Glutamatergic neuron (in vitro differentiated cells): ENCODE results near the gene JAML. TPM values are rescaled to one million over a fixed set of nuclear protein-coding genes. Genes with fewer than 3 reads are reported as not detected.

ENCODE experiments used
- DNase-seq: peaks from one replicate; pipeline ENCODE4 v3.0.0; 2022
- H3K27ac Mint-ChIP-seq: one replicate; pipeline ENCODE4 v1.8.0; 2020; ENCODE audit warnings: mild to moderate bottlenecking, mixed read lengths, inconsistent platforms; ENCODE audit not compliant: unreplicated experiment
- H3K27me3 Mint-ChIP-seq: one replicate; pipeline ENCODE4 v1.8.0; 2020; ENCODE audit warnings: mild to moderate bottlenecking, moderate library complexity, mixed read lengths, inconsistent platforms; ENCODE audit not compliant: unreplicated experiment
- H3K36me3 Mint-ChIP-seq: one replicate; pipeline ENCODE4 v1.8.0; 2020; ENCODE audit warnings: mild to moderate bottlenecking, mixed read lengths, inconsistent platforms; ENCODE audit not compliant: unreplicated experiment
- H3K4me1 Mint-ChIP-seq: one replicate; pipeline ENCODE4 v1.8.0; 2020; ENCODE audit warnings: mild to moderate bottlenecking, low read depth, mixed read lengths, inconsistent platforms; ENCODE audit not compliant: unreplicated experiment
- H3K4me3 Mint-ChIP-seq: one replicate; pipeline ENCODE4 v1.8.0; 2020; ENCODE audit warnings: mild to moderate bottlenecking, mixed read lengths, inconsistent platforms; ENCODE audit not compliant: unreplicated experiment
- H3K9me3 Mint-ChIP-seq: one replicate; pipeline ENCODE4 v1.8.0; 2020; ENCODE audit warnings: mild to moderate bottlenecking, moderate library complexity, mixed read lengths, inconsistent platforms; ENCODE audit not compliant: unreplicated experiment
- CTCF ChIP-seq: fragments of 200-600 bp; sonication (generic); IDR thresholded peaks from one replicate; pipeline ENCODE4 v1.5.0; 2021; ENCODE audit not compliant: partially characterized antibody, unreplicated experiment
- total RNA-seq: library from RNA; stranded (reverse); fragmentation: NEBNext Ultra II Directional; extraction: Animal tissue kit (Norgen Biotek cat#: 25700); gene quantifications from one replicate; pipeline ENCODE4 v1.2.1, GENCODE V29; 2021; ENCODE audit not compliant: unreplicated experiment

The JAML gene
- total RNA-seq, 1 donor from 2014 or later: not detected

- Mint-ChIP-seq H3K4me3 (no peak overlapping the region), H3K9me3 (peaks cover 1% of the 10 kb centered on the region), H3K27ac (no peak overlapping the region), H3K27me3 (peaks cover 1% of the 10 kb centered on the region), H3K36me3 (no peaks in the 10 kb centered on the region), H3K4me1 (peaks cover 8% of the 10 kb centered on the region)
- DNase-seq: no peak
- no peak for TF ChIP-seq CTCF
These were observed 5.6 kb downstream of the JAML start for GRCh38 chr11:118219244-118219643.

GRCh38 chr11:118217575-118217974 lies 7.2 kb downstream of the JAML start:
- no peaks in the 10 kb centered on the region for H3K36me3 Mint-ChIP-seq
- H3K27me3 Mint-ChIP-seq: peaks cover 1% of the 10 kb centered on the region
- peaks cover 8% of the 10 kb centered on the region for H3K4me1 Mint-ChIP-seq
- no peak for DNase-seq
- no peak overlapping the region for H3K4me3 Mint-ChIP-seq
- H3K9me3 Mint-ChIP-seq: peaks cover 1% of the 10 kb centered on the region
- no peak overlapping the region for H3K27ac Mint-ChIP-seq
- no peak for TF ChIP-seq CTCF

GRCh38 chr11:118216621-118217481 lies 8.0 kb downstream of the JAML start:
- no peak for DNase-seq
- H3K36me3 Mint-ChIP-seq: no peaks in the 10 kb centered on the region
- no peak overlapping the region for H3K4me3 Mint-ChIP-seq
- no peak for TF ChIP-seq CTCF
- peaks cover 1% of the 10 kb centered on the region for H3K27me3 Mint-ChIP-seq
- peaks cover 8% of the 10 kb centered on the region for H3K4me1 Mint-ChIP-seq
- H3K27ac Mint-ChIP-seq: peak overlapping the region; percentile 41
- H3K9me3 Mint-ChIP-seq: peaks cover 1% of the 10 kb centered on the region

- Mint-ChIP-seq H3K27me3 (peaks cover 1% of the 10 kb centered on the region), H3K27ac (no peak overlapping the region), H3K36me3 (no peaks in the 10 kb centered on the region), H3K9me3 (peaks cover 1% of the 10 kb centered on the region), H3K4me3 (no peak overlapping the region), H3K4me1 (peaks cover 8% of the 10 kb centered on the region)
- no peak for TF ChIP-seq CTCF
- DNase-seq: no peak
These were observed 9.0 kb downstream of the JAML start for GRCh38 chr11:118215765-118216164.

GRCh38 chr11:118215262-118215661 lies 9.5 kb downstream of the JAML start:
- H3K4me1 Mint-ChIP-seq: peaks cover 8% of the 10 kb centered on the region

More at GRCh38 chr11:118215262-118215661, 9.5 kb downstream of the JAML start:
- Mint-ChIP-seq H3K4me3 (no peak overlapping the region), H3K9me3 (peaks cover 1% of the 10 kb centered on the region), H3K36me3 (no peaks in the 10 kb centered on the region), H3K27ac (no peak overlapping the region), H3K27me3 (peaks cover 1% of the 10 kb centered on the region)
- no peak for TF ChIP-seq CTCF
- DNase-seq: no peak
